Kidney glomerular epithelial cell (primary cell): Measurements from ENCODE around the gene LONP1.
A peak's percentile ranks its signal among the peaks of the same experiment; 100 is the strongest.
"Not testable (repeated sequence)": the region's sequence is repeated elsewhere in the genome, so short reads cannot be mapped to it uniquely, and the experiment has no call there.

Source experiments
- DNase-seq: peaks from one replicate; lab custom pipeline; 2025; lab: John Stamatoyannopoulos, UW

The LONP1 gene

GRCh38 chr19:5719961-5720790, at the start of gene LONP1, which contains the start of gene CATSPERD:
Gene LONP1, minus strand, starts transcription at chr19:5720146. Its CDS starts 14 bp downstream, at chr19:5720132.
Gene CATSPERD, plus strand, starts transcription at chr19:5720637. Its CDS starts 101 bp downstream, at chr19:5720738.
- peak; percentile 95 for DNase-seq

GRCh38 chr19:5767949-5768348, 48.0 kb upstream of the LONP1 start:
- no peak for DNase-seq

GRCh38 chr19:5765220-5765619, 45.3 kb upstream of the LONP1 start:
- DNase-seq: no peak

GRCh38 chr19:5762608-5763217, 42.8 kb upstream of the LONP1 start:
- DNase-seq: no peak

GRCh38 chr19:5753743-5754142, 33.8 kb upstream of the LONP1 start:
- no peak for DNase-seq

- no peak for DNase-seq
These were observed 31.8 kb upstream of the LONP1 start for GRCh38 chr19:5751709-5752108.

GRCh38 chr19:5749505-5749904, 29.6 kb upstream of the LONP1 start:
- DNase-seq: no peak

- DNase-seq: not testable (repeated sequence)
These were observed 29.0 kb upstream of the LONP1 start for GRCh38 chr19:5748920-5749319.

GRCh38 chr19:5744999-5745398, 25.1 kb upstream of the LONP1 start:
- not testable (repeated sequence) for DNase-seq

- no peak for DNase-seq
These were observed 23.7 kb upstream of the LONP1 start for GRCh38 chr19:5743630-5744029.

GRCh38 chr19:5742051-5742450, 22.1 kb upstream of the LONP1 start:
- DNase-seq: no peak

GRCh38 chr19:5738423-5738822, 18.5 kb upstream of the LONP1 start:
- DNase-seq: no peak

- DNase-seq: not testable (repeated sequence)
These were observed 13.2 kb upstream of the LONP1 start for GRCh38 chr19:5733172-5733571.

- no peak for DNase-seq
These were observed 7.6 kb upstream of the LONP1 start for GRCh38 chr19:5727453-5728050.

GRCh38 chr19:5719274-5719960, 529 bp downstream of the LONP1 start:
- no peak for DNase-seq

GRCh38 chr19:5718579-5719273, 1.2 kb downstream of the LONP1 start:
- DNase-seq: peak; percentile 68

- no peak for DNase-seq
These were observed 1.8 kb downstream of the LONP1 start for GRCh38 chr19:5718037-5718578.

- DNase-seq: no peak
These were observed 2.6 kb downstream of the LONP1 start for GRCh38 chr19:5717215-5717935.

GRCh38 chr19:5714816-5715215, 5.1 kb downstream of the LONP1 start:
- no peak for DNase-seq

GRCh38 chr19:5713228-5713627, 6.7 kb downstream of the LONP1 start:
- no peak for DNase-seq

GRCh38 chr19:5711713-5712161, 8.2 kb downstream of the LONP1 start:
- DNase-seq: no peak
